Heart left ventricle (tissue), 16 donors: ENCODE results near the gene HMGN1. TPM values are rescaled to one million over a fixed set of nuclear protein-coding genes. Genes with fewer than 3 reads are reported as not detected.

ENCODE experiments used
- ATAC-seq, 4 donors: fragments of 200-7000 bp; cut with Tn5 transposase; one replicate each; pipeline ENCODE4 v1.9.1; 2020 to 2022; ENCODE audit warnings: moderate library complexity in 4 of 4, mild to moderate bottlenecking in 3 of 4, moderate number of reproducible peaks in 1 of 4
- DNase-seq, 5 donors: peaks; one replicate each; pipeline ENCODE4 v3.0.0-alpha.2; 2020
- H3K27ac ChIP-seq, 12 donors: fragments of 200-600 bp; sonication (generic) in 4 of 12; one replicate each; pipeline versions ENCODE4 v1.5.0 to v1.8.0; 2016 to 2022; ENCODE audit warnings: mild to moderate bottlenecking in 2 of 12
- H3K27me3 ChIP-seq, 9 donors: fragments of 200-600 bp; sonication (generic) in 2 of 9; one replicate each; pipeline versions ENCODE4 v1.5.1 to v1.8.0; 2016 to 2022; ENCODE audit warnings: mild to moderate bottlenecking in 3 of 9
- H3K36me3 ChIP-seq, 9 donors: fragments of 200-600 bp; sonication (generic) in 2 of 9; one replicate each; pipeline versions ENCODE4 v1.5.0 to v1.8.0; 2018 to 2022; ENCODE audit warnings: mild to moderate bottlenecking in 2 of 9
- H3K4me1 ChIP-seq, 12 donors: fragments of 200-600 bp; sonication (generic) in 4 of 12; one replicate each; pipeline versions ENCODE4 v1.5.0 to v1.8.0; 2016 to 2022; ENCODE audit warnings: mild to moderate bottlenecking in 3 of 12
- H3K4me3 ChIP-seq, 12 donors: fragments of 200-600 bp; sonication (generic) in 4 of 12; one replicate each; pipeline versions ENCODE4 v1.5.0 to v1.8.0; 2017 to 2022; ENCODE audit warnings: mild to moderate bottlenecking in 9 of 12, moderate library complexity in 4 of 12
- H3K9me3 ChIP-seq, 12 donors: fragments of 200-600 bp; sonication (generic) in 4 of 12; one replicate each; pipeline versions ENCODE4 v1.5.0 to v1.8.0; 2016 to 2022; ENCODE audit warnings: mild to moderate bottlenecking in 1 of 12
- CTCF ChIP-seq, 12 donors: fragments of 200-600 bp; sonication (generic) in 4 of 12; IDR thresholded peaks; one replicate each; pipeline versions ENCODE4 v1.5.0 to v1.8.0; 2018 to 2022; ENCODE audit warnings: antibody characterized with exemption in 12 of 12, mild to moderate bottlenecking in 5 of 12
- POLR2A ChIP-seq, 2 donors: fragments of 450-650 bp; IDR thresholded peaks; one replicate each; pipeline ENCODE4 v1.6.1; 2017; ENCODE audit warnings: antibody characterized with exemption in 2 of 2, mild to moderate bottlenecking in 2 of 2, moderate library complexity in 2 of 2
- WGBS, 4 donors: extraction: QIAGEN DNeasy Blood & Tissue Kit in 2 of 4; methylation state at CpG; one replicate each; pipeline versions ENCODE4 v1.1.5 to v1.1.7; 2013 to 2018; 5-methylcytosine and 5-hydroxymethylcytosine counted together
- intact Hi-C, 10 donors: fragments of 100-400 bp; cut with DNase I; formaldehyde crosslinking; loops; one replicate each; pipeline versions ENCODE4 v1.11.1 to v1.14.2; 2022
- polyA plus RNA-seq, 2 donors: library from polyadenylated mRNA; stranded (reverse); fragments of 200-250 nt; gene quantifications; one replicate each; pipeline ENCODE4 v1.2.3, GENCODE V29; 2013
- total RNA-seq, 9 donors: library from RNA; depleted of rRNA in 2 of 9; stranded (reverse); fragments of >200 nt in 2 of 9; fragmentation: NEBNext Ultra II Directional in 3 of 9; extraction: Animal tissue kit (Norgen Biotek cat#: 25700) in 3 of 9; gene quantifications; one replicate each; pipeline versions ENCODE4 v1.1.0 to v1.2.4, GENCODE V29; 2016 to 2023
- donor health status: ischemic (EF 13 %, LVEDD 7.1; RV severe dilation, severe dysfunction).
- donor health status: healthy with polysubstance abuse.
- donor health status: DM: no; HTN: yes; CAD: no.
- donor health status: DM: no; HTN: no; CAD: no.
- donor health status: ischemic (EF 25% LVEDD 6.9; RV normal size, moderate dysfunction).
- donor health status: ischemic (EF 25% LVEDD 5.7; RV mildly dilated, moderate dysfunction).
- donor health status: healthy.
- donor health status: DM: yes; HTN: yes; CAD: no.
- donor health status: ischemic (EF 35%, LVEDD 5.7; RV mildly dilated, moderate dysfunction).
- donor health status: nonischemic (EF 11% LVEDD 7.7; RV severe dilation, severe dysfunction).
- donor health status: DM: yes; HTN: yes; CAD: no.
- donor health status: PGD.
- donor health status: ischemic (EF 29% LVEDD 5.4; RV normal size, mild dysfunction).
- donor health status: nonischemic (EF 23%, LVEDD 6.1; RV moderate dilation, normal function).

HMGN1 gene
- total and polyA plus RNA-seq, 11 donors, result 35.9 to 108 (median 43.9) TPM

- no peak for ATAC-seq
- H3K36me3 ChIP-seq, result no peaks in the 10 kb centered on the region
- no peak overlapping the region for H3K4me3 ChIP-seq
- H3K9me3 ChIP-seq, result no peaks in the 10 kb centered on the region
- peaks cover 0 to 3% (median 0%) of the 10 kb centered on the region in 12 donors for H3K4me1 ChIP-seq
- H3K27ac ChIP-seq, result no peak overlapping the region
- 84 to 95% (median 92%) methylated on average over 3 of the region's 3 CpGs for WGBS, 4 donors
- no peak for DNase-seq
- TF ChIP-seq CTCF (IDR thresholded peaks at IDR 0.05), result no peak
- no peak for TF ChIP-seq POLR2A (IDR thresholded peaks at IDR 0.05)
- H3K27me3 ChIP-seq, result no peaks in the 10 kb centered on the region
- intact Hi-C loops, result no loop called here
These were observed 13.8 kb upstream of the HMGN1 start for GRCh38 chr21:39362733-39363132.

- WGBS, 4 donors, result 68 to 84% (median 77%) methylated on average over 4 of the region's 4 CpGs
- no peak for DNase-seq
- Histone ChIP-seq H3K9me3 (no peaks in the 10 kb centered on the region), H3K4me1 (peaks cover 0 to 3% (median 0%) of the 10 kb centered on the region in 12 donors), H3K4me3 (no peak overlapping the region), H3K36me3 (no peaks in the 10 kb centered on the region), H3K27ac (no peak overlapping the region), H3K27me3 (no peaks in the 10 kb centered on the region)
- ATAC-seq, result no peak
- intact Hi-C loops, result no loop called here
- TF ChIP-seq POLR2A (IDR thresholded peaks at IDR 0.05) (no peak), CTCF (IDR thresholded peaks at IDR 0.05) (no peak)
These were observed 10.5 kb upstream of the HMGN1 start for GRCh38 chr21:39359382-39359781.

GRCh38 chr21:39353295-39353694 lies 4.4 kb upstream of the HMGN1 start:
- ATAC-seq (no peak), DNase-seq (no peak)
- TF ChIP-seq CTCF (IDR thresholded peaks at IDR 0.05), result no peak
- no peak overlapping the region for H3K4me3 ChIP-seq
- H3K27me3 ChIP-seq, result no peaks in the 10 kb centered on the region
- intact Hi-C loops, result loop anchor here in 2 of 10 donors (5.0 kb wide), 2 partner anchors 34 to 39 kb away; no protein-coding TSS in a partner anchor
- H3K36me3 ChIP-seq, result no peaks in the 10 kb centered on the region
- peaks cover 0 to 5% (median 0%) of the 10 kb centered on the region in 12 donors for H3K9me3 ChIP-seq
- peaks cover 0 to 10% (median 4%) of the 10 kb centered on the region in 12 donors for H3K4me1 ChIP-seq
- WGBS, 4 donors, result 79 to 86% (median 82%) methylated on average over 3 of the region's 3 CpGs
- no peak overlapping the region for H3K27ac ChIP-seq

- TF ChIP-seq CTCF (IDR thresholded peaks at IDR 0.05), result no peak
- TF ChIP-seq POLR2A (IDR thresholded peaks at IDR 0.05), result no peak
- 70 to 81% (median 75%) methylated on average over 19 of the region's 19 CpGs for WGBS, 4 donors
- H3K4me1 ChIP-seq, result peaks cover 0 to 36% (median 24%) of the 10 kb centered on the region in 12 donors
- H3K9me3 ChIP-seq, result peaks cover 0 to 5% (median 0%) of the 10 kb centered on the region in 12 donors
- H3K4me3 ChIP-seq, result peak overlapping the region in 10 of 12 donors; percentile 68 to 93 (median 82)
- DNase-seq, result no peak
- intact Hi-C loops, result loop anchor here in 2 of 10 donors (5.0 kb wide), 2 partner anchors 37 to 42 kb away; no protein-coding TSS in a partner anchor
- no peaks in the 10 kb centered on the region for H3K27me3 ChIP-seq
- H3K27ac ChIP-seq, result peak overlapping the region in 11 of 12 donors; percentile 89 to 97 (median 93)
- ATAC-seq, result no peak
- H3K36me3 ChIP-seq, result peaks cover 0 to 18% (median 10%) of the 10 kb centered on the region in 9 donors
These were observed 1.5 kb upstream of the HMGN1 start for GRCh38 chr21:39350094-39351005.
